Activated naive CD8-positive, alpha-beta T cell treated with anti-CD3 and anti-CD28 coated beads, Interleukin-2, amount 50 U/mL, for 16 hours (primary cell): ENCODE measurements around the gene AAK1.
"Not testable (repeated sequence)": the region's sequence is repeated elsewhere in the genome, so short reads cannot be mapped to it uniquely, and the experiment has no call there.

Experiments
- DNase-seq: peaks from one replicate; pipeline ENCODE4 v3.0.0-alpha.2; 2020; ENCODE audit warnings: low read depth, low spot score

Gene AAK1

GRCh38 chr2:69659941-69660483 lies 16.5 kb upstream of the AAK1 start:
- DNase-seq = no peak

GRCh38 chr2:69659349-69659748 lies 15.8 kb upstream of the AAK1 start:
- no peak for DNase-seq

GRCh38 chr2:69652206-69652605 lies 8.7 kb upstream of the AAK1 start:
- DNase-seq = no peak

- DNase-seq = not testable (repeated sequence)
Measured at GRCh38 chr2:69647196-69647595, 3.7 kb upstream of the AAK1 start.

- DNase-seq = no peak
Measured at GRCh38 chr2:69646714-69647113, 3.2 kb upstream of the AAK1 start.

- no peak for DNase-seq
Measured at GRCh38 chr2:69645921-69646320, 2.4 kb upstream of the AAK1 start.

- DNase-seq = no peak
Measured at GRCh38 chr2:69645031-69645431, 1.5 kb upstream of the AAK1 start.

GRCh38 chr2:69644506-69644979 lies 1.0 kb upstream of the AAK1 start:
- no peak for DNase-seq

GRCh38 chr2:69642709-69643601 lies 584 bp downstream of the AAK1 start:
- DNase-seq = peak; percentile 42

- DNase-seq = no peak
Measured at GRCh38 chr2:69641887-69642708, 1.4 kb downstream of the AAK1 start.

- DNase-seq = no peak
Measured at GRCh38 chr2:69641471-69641870, 2.1 kb downstream of the AAK1 start.

- DNase-seq = no peak
Measured at GRCh38 chr2:69639266-69639665, 4.3 kb downstream of the AAK1 start.

- DNase-seq = no peak
Measured at GRCh38 chr2:69638630-69639029, 4.9 kb downstream of the AAK1 start.

- DNase-seq = no peak
Measured at GRCh38 chr2:69637923-69638322, 5.6 kb downstream of the AAK1 start.

GRCh38 chr2:69636395-69636794 lies 7.1 kb downstream of the AAK1 start:
- no peak for DNase-seq

GRCh38 chr2:69635432-69635831 lies 8.1 kb downstream of the AAK1 start:
- no peak for DNase-seq

- no peak for DNase-seq
Measured at GRCh38 chr2:69634196-69634821, 9.2 kb downstream of the AAK1 start.

- DNase-seq = no peak
Measured at GRCh38 chr2:69631402-69631801, 12.1 kb downstream of the AAK1 start.

GRCh38 chr2:69629921-69630608 lies 13.5 kb downstream of the AAK1 start:
- no peak for DNase-seq

- no peak for DNase-seq
Measured at GRCh38 chr2:69628325-69629021, 15.1 kb downstream of the AAK1 start.
